Left renal pelvis (tissue), 4 donors: ENCODE results near the gene TMPRSS13. TPM values are rescaled to one million over a fixed set of nuclear protein-coding genes. Genes with fewer than 3 reads are reported as not detected.

Experiments
- DNase-seq, 4 donors: peaks; one replicate each; pipeline ENCODE4 v3.0.0-alpha.2; 2013; ENCODE audit warnings: low read depth in 4 of 4, low spot score in 3 of 4
- polyA plus RNA-seq, 4 donors: library from polyadenylated mRNA; unstranded; fragments of 120-200 nt; gene quantifications; one replicate each; pipeline ENCODE4 v1.2.1, GENCODE V29; 2013; ENCODE audit not compliant: insufficient read length in 4 of 4

TMPRSS13 gene
- polyA plus RNA-seq, 4 donors: 0.31 to 0.84 (median 0.72) TPM

DNA sequence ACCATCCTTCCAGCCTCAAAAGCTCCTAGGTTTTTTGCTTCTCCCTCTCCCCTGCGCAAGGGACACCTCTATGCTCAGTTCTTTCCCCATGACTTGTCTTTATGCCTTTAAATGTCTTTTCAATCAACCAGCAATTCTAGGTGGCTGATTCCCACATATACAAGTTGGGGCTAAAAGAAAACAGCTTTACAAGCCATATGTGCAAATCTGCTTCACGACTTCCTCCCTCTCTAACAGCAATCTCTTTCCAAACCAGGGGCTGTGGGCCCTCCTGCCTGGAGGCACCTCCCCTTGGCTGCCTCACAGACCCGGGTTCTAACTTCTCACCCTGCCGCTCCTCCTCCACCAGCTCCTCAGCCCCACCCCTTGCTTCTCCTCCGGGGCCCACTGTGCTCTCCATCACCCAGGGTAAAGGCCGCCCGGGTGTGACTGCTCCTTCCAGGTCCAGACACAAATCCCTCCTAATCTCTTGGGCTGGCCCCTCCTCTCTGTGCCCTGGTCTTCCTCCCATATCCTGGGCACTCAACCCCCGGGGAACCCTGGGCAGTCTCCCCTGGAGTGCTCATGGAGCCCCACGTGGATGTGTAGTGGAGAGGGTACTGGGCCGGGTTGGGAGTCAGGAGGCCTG, 14.1 kb downstream of the TMPRSS13 start:
- no peak for DNase-seq

DNA sequence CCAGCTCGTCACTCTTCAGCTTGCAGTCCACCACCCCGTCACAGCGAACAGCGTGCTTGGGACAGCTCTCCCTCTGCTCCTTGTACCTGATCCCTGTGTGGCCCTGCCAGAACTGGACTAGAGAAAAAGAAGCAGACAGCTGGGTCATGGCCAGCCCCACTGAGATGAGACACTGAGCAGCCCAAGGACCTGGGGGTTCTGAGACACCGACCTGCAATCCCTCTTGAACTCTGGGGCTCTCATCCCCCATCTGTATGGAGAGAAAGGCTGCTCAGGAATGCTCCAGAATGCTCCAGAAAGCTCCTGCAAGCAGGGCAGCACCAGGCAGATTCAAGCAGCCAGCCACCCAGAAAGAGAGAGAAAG, 14.8 kb downstream of the TMPRSS13 start:
- no peak for DNase-seq

DNA sequence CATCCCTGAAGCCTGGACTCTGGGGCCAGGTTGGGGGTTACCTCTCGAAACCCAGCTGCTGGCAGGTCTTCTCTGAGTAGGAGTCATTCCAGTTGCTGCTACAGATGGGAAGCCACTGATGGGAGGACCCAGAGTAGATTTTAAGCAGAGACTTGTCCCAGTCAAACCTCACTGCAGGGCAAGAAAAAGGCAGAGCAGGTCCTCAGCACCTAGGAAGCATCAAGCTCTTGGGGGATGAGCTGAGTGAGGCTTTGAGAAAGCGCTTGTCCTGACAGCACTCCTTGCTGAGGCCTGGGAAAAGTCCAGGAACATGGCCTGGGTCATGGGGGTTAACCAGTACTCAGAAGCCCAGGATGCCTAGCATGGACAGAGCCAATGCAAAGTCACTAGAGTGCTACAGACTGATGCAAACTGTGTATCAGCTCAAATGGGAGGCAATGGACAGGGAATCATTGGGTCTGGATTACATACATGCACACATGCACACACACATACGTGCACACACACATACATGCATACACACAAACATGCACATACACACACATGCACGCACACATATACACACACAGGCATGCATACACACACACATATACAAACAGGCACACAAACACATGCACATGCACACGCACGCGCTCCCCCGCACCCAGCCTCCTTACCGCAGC, 15.3 kb downstream of the TMPRSS13 start:
- DNase-seq: no peak

DNA sequence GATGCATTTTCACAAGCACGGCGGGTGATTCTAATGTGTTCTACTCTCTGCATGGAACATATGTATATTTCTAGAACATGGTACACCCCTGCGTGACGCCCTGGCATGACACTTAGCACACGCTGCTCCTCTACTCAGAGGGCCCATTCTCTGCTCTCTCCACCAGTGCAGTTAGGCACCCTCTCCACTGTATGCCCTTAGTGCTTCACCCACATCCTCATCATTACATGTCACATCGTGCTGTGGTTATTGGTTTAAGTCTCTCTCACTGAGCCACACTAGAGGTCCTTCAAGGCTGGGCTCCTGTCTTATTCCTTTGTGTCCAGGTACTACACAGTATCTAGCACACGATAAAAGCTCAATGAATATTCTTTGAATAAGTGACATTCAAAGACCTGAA, 16.7 kb downstream of the TMPRSS13 start:
- no peak for DNase-seq

DNA sequence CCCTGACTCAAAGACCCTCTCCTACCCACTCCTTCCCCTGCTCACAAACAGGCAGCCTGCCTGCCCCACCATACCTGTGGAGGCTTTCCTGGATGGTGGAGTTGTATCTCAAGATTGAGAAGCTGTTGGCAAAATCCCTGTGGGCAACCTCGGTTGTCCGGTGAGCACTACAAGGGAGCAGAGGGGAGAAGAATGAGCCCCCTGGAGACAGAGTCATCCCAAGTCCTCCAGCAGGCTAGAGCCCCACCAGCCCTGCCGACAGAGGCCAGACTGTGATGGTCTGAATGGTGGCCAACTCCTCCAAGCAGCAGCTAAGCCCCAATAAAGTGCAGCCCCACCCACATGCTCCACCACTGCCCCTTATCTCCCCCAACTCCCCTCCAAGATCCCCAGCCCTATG, 17.5 kb downstream of the TMPRSS13 start:
- no peak for DNase-seq

DNA sequence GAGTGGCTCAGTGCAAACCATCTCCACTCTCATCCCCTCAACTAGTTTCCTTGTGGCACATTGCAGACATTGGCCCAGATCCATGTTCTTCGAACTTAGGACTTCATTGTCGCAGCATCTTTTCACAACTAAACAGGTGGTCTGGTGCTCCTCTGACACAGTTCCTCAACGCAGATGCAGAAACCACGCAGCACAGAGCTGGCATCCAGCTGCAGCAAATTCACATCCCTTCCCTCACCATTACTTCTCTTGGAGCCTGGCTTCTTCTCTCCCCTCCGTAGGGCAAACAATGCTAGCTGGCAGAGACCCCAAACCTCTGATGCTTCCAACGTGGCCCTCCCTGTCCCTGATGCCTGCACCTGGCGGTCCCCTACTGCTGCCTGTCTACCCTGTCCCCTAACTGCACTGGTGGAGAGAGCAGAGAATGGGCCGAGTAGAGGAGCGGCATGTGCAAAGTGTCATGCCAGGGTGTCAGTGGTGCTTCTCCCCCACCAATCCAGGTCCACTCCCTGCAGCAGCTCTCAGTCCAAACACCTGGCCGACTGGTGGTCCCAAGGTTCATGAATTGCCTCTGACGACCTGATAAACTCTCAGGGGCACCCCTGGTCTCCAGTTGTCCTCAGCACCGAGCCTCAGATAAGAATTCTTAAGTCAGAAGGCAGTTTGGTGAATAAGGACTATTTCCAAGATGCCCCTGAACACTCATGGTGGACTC, 18.1 kb downstream of the TMPRSS13 start:
- DNase-seq: no peak

DNA sequence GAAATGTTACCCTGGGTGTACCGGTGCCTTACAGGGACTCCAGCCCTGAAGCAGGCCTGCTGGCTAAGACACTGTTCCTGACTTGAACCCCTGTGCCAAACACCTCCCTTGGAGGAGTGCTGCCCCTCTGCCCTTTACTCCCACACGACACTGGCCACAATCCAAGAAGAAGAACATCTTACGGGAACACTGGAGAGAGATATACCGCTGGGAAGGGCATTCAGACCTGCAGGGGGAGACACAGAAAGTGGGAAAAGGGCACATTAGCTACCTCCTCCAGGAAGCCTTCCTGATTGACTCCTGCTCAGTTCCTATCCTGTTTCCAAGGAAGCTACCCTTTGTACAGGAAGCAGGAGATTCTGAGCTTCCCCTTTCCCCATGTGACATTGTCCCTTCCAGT, 18.7 kb downstream of the TMPRSS13 start:
- DNase-seq: no peak

DNA sequence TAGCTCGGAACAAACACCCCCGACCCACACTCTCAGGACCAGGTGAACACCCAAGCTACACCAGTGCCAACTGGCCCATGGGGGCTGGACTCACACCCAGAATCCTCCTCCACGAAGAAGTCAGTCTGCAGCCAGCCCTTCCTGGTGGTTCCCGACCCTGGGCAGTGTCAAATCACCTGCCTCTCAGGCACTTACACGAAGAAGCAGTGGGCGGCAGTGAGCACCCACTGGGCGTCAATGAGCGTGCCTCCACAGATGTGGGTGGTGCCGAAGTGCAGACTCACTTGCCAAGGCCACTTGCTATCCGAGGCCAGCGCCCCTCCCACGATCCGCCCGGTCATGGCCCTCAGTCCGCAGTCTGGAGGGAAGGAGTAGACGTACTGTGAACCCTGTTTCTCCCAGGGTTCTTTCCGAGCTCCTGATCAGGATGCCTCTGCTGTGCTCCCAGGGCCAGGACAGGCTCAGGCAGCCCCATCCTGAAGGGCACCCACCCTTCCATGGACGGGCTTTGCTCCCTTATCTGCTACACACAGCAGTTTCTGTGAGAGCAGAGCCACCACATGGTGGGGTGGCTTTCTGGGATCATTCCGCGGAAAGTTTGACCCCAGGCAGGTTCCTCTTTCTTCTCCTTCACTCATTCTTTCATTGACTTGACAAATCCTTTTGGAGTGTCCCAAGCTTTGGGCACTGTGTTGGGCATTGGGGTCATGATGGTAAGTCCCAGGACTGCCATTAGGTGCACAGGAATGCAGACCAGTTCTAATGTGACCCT, 19.4 kb downstream of the TMPRSS13 start:
- DNase-seq: no peak

DNA sequence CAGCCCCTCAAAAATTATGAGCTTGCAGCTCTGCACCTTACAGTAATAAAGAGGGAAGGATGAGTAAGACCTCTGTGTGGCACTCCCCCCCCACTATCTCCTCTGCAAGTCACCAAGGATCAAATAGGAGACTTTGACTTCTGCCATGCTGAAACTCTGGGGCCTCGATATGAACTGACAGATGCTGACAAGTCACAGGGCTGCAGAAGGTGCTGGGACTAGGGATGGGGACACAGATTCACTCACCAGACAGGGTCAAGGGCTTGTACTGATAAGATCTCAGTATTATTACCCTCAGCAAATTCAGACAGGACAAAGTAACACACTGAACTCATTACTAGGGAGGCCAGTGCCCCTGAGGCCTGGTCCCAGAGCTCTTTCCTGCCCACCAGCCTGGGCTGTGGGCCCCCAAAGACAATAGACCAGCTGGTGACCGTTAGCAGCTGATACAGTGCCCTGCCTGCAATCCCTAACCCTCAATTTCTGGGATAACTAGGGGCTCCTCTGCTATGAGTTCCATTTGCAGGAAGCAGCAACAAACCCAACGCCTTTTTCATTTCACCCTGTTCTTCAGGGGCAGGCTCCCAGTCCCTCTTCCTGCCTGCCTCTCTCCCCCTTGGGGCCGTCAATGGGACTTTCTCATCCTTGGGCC, 20.1 kb downstream of the TMPRSS13 start:
- DNase-seq: no peak

DNA sequence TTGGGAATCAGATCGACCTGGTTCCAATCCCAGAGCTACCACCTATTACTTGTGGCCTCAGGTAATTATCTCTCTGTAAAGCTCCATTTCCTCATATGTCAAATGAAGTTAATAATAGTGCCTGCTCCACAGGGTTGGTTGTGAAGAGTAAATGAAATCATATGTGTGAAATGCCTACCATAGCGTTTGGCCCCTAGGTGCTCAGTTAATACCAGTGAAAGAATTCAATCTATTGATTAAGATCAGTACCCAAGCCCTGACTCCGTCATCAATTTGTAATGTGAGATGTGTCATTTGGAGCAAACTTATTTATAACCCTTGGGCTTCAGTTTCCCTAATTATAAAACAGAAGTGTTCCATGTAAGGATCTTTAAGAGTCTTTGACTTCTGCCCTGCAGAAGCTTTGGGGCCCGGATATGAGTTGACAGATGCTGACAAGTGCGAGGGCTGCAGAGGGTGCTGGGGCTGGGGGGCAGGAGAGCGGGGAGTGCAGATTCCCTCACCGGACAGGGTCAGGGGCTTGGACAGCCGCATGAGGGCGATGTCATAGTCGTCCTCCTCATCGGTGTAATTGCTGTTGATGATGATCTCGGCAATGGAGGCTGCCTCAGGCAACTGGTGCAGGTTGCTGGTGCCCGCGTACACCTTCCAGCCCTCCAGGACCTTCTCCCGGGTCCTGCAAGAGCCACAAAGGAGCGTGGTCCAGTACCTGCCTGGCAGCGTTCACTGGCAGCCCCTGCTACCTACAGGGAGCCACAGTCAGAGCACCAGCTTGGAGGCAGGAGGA, 20.9 kb downstream of the TMPRSS13 start:
- DNase-seq: no peak

DNA sequence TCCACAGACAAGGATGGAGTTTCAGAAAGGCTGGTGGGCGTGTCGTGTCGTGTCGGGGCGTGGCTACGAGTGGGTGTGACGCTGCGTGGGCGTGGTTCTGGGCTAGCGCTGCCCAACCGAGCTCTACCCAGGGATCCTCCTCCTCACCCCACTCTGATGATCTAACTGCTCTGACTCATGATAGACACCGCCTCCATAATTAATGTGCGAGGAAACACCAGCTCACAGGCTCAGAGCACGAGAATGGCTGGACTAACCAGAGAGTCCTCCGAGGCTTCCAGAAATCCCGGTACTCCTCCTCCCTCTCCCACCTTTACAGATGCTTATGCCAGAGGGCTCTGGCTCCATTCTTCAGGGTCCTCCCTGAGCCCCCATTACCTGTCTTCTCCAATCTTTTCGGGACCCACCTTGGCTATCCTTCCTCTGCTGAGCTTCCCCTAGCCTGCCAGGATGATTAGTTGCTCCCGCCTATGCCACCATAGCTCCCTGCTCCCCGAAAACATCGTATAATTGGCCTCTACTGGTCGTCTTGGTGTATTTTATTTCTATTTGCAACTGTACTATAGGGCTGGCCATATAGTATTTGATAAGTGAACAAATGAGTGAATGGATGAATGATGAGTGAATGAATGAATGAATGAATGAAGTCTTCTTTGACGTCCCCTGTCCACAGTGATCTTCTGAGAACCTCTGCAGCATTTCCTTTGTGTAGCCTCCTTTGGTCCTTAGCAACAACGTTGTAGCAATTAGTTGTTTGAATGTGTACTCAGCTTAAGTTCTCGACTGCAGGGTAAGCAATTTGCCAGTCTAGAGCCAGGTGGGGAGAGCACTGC, 21.7 kb downstream of the TMPRSS13 start:
- DNase-seq: peak; percentile 29 to 48 (median 42)

DNA sequence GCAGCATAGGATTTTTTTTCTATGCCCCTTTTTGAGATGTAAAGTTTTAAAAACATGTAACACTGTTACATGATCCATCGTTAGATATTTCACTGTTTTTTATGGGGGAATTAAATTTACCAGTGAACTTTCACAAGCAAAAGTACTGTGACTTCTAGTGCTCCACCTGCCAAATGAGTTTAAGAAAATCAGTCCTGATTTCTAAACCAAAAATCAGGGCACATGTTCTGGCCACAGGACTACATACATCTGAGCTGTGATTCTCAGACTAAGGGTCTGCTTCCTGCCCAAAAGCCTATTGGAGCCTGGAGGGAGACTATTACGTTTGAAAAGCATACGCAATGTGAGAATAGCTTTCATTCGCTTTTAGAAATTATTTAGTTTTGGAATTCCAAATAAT, 22.5 kb downstream of the TMPRSS13 start:
- DNase-seq: no peak

DNA sequence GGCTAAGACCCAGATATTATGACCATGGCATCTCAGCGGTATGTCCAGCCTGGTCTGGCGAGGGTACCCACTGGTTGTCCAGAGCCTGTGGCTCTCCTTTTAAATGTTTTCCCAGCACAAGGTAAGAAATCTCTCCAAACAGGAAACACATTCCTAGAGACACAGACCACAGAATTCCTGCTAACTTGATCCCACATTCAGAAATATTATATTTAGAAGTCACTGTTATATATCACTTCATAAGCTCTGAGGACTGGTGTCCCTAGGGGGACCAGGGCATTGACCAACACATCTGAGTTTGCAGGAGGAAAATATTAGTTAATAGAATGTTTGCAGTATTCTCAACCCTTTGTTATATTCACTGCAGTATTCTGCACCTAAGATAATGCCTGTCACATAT, 23.1 kb downstream of the TMPRSS13 start:
- DNase-seq: no peak

DNA sequence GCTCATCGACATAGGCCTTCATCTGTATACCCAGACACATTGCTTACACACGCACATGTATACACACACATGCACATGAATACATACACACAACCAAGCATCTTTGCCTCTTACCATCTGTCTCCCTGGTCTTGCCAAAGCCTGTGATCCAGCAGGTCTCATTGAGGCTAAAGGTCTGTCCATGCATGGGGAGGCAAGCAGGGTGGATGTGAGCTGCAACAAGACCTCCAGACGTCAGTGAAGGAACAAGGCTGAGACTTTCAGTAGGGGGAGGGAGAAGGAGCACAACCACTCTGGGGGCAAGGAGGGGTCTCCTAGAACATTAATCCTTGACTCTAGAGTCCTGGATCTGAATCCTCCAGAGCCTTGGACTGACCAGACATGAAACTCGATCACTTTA, 23.7 kb downstream of the TMPRSS13 start:
- DNase-seq: no peak

DNA sequence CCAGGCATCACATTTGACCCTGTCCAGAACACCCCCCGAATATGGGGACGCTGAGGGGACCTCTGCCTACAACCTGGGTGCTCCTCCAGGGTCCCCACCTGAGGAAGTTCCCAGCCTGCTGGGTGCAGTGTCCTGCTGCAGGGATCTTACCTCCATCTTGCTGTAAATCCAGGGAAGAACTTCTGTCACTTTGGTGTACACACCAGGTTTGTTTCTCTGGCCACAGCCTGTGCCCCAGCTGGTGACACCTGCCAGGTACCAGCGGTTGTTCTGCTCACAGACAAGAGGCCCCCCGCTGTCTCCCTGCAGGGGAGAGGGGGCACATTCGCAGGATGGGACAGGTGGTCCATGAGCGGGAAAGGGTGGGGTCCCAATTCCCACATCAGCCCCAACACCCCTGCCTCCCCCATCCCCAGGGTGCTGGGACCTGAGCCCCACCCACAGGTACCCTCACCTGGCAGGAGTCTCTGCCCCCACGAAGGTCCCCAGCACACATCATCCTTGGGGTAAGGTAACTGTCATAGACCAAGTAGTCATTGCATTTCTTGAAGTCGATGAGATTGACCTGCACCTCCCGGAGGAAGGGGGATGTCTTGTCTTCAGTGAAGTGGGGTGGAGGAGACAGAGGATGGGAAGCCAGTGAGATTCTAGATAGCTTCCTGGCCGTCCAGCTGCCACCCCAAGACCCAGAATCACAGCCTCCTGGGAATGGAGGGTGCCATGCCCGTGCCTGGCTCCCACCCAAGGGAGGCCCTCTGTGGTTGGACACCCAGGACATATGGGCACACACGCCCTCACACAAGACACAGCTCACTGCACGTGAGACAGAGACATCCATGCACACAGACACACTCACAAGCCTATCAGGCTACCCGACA, 25.5 kb downstream of the TMPRSS13 start:
- DNase-seq: no peak

DNA sequence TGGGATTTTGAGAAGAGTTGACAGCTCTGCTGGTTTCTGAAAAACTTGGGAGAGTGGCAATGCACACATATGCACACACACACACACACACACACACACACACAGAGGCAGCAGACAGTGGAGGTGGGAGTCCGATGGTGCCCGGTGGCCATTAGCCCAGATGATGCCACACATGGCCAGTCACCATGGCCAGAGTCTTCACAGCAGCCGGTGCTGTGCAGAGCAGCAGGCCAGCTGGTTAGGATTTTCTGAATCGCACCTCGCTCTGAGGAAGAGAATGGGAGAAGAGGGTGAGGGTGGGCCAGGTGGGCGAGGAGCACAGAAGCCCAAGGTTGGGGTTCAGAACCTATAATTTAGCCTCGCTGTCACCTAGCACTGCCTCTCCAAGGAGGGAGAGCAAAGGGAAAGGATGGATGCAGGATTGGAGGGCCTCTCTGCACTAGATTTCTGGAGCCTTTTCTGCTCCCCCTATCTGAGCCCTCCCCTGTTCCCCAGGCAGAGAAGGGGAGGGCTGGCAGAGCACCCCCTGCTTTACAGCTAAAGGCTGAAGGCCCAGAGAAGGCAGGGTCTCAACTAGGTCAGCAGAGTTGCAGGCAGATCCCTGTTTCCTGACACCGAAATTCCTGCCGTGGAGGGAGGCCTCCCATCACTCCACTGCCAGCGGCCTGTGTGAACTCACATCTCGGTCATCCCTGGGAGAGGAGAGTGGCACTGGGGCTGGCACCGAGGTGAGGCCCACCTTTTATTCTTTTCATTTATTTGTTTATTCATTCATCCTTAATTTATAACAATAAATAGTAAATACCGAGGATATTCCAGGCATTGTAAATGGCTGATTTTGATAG, 27.0 kb downstream of the TMPRSS13 start:
- no peak for DNase-seq

DNA sequence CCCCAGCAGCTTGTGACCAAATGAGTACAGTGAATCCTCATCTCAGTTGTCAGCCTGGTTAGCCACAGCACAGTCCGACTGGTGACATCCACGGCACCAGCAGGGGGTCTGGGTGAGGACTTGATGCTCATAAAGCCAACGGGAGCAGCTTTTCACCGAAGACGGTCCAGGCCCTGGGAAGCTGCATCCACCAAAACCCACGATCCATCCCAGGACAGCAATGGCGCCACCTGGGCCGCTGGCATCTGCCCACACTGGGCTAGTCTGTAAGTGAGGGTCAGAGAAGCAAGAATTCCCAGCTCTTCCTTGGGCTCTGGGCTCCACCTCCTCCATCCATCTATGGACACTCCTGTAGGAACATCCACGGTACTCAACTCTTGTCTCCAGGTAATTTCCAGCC, 27.6 kb downstream of the TMPRSS13 start:
- no peak for DNase-seq
